A549 (cell line): ENCODE results near the gene PIK3C3. TPM values are rescaled to one million over a fixed set of nuclear protein-coding genes. Genes with fewer than 3 reads are reported as not detected.
A peak's percentile ranks its signal among the peaks of the same experiment; 100 is the strongest.

Experiments used
- ATAC-seq, 2 experiments: fragments of 200-7000 bp in 1 of 2; fragments of >200 bp in 1 of 2; cut with Nextera tagmentation in 1 of 2; cut with Tn5 transposase in 1 of 2; 3 replicates each; pipeline versions ENCODE4 v1.8.0 to v1.9.1; 2018 to 2020; ENCODE audit warnings: mild to moderate bottlenecking in 1 of 2, moderate library complexity in 1 of 2
- CTCF ChIA-PET: fragments of 300-600 bp; sonication (Branson Sonifier 250); formaldehyde crosslinking; extraction: SDS; loops from one replicate; lab custom pipeline; 2021; ENCODE audit warnings: antibody characterized with exemption, inconsistent platforms; lab: Yijun Ruan, JAX
- POLR2A ChIA-PET: fragments of 350-600 bp; formaldehyde crosslinking; extraction: SDS; loops from one replicate; lab custom pipeline; 2021; ENCODE audit warnings: antibody characterized with exemption, inconsistent platforms; lab: Yijun Ruan, JAX
- DNase-seq, 2 experiments: peaks; one replicate each; pipeline versions ENCODE4 v3.0.0 to v3.0.0-alpha.2; 2011 to 2016; ENCODE audit warnings: low read depth in 1 of 2, low spot score in 1 of 2
- FAIRE-seq: peaks from 2 replicates; lab custom pipeline; 2011; peaks lifted over from hg19 to GRCh38; lab: Jason Lieb, UNC
- H3K27ac ChIP-seq, 2 experiments: fragments of >200 bp; sonication (Bioruptor Twin); formaldehyde crosslinking; 3 replicates each; pipeline ENCODE4 v1.5.1; 2016 to 2017
- H3K4me1 ChIP-seq: fragments of >200 bp; sonication (Bioruptor Twin); formaldehyde crosslinking; 3 replicates; pipeline ENCODE4 v1.6.1; 2016
- H3K4me2 ChIP-seq: fragments of >200 bp; sonication (Bioruptor Twin); formaldehyde crosslinking; 3 replicates; pipeline ENCODE4 v1.6.1; 2016
- H3K4me3 ChIP-seq: fragments of >200 bp; sonication (Bioruptor Twin); formaldehyde crosslinking; 3 replicates; pipeline ENCODE4 v1.5.1; 2016
- H3K9me3 ChIP-seq: fragments of >200 bp; sonication (Bioruptor Twin); formaldehyde crosslinking; 3 replicates; pipeline ENCODE4 v1.6.1; 2016
- CHD4 ChIP-seq: fragments of 200-600 bp; sonication (generic); IDR thresholded peaks from 2 replicates; pipeline ENCODE4 v1.6.1; 2016; ENCODE audit warnings: antibody characterized with exemption, mild to moderate bottlenecking, borderline replicate concordance
- EHF ChIP-seq: fragments of 250-450 bp; sonication (Bioruptor Pico); IDR thresholded peaks from 2 replicates; pipeline ENCODE4 v1.5.0; 2020; ENCODE audit warnings: mild to moderate bottlenecking
- EP300 ChIP-seq, 2 experiments: fragments of >200 bp; sonication (Bioruptor Twin); formaldehyde crosslinking; IDR thresholded peaks; 2 replicates in 1 of 2; 3 replicates in 1 of 2; pipeline ENCODE4 v1.6.1; 2016 to 2017
- FOSL2 ChIP-seq, 2 experiments: fragments of 450-650 bp in 1 of 2; fragments of >200 bp in 1 of 2; sonication (Bioruptor Twin) in 1 of 2; formaldehyde crosslinking; IDR thresholded peaks; 2 replicates each; pipeline versions ENCODE4 v1.5.0 to v1.6.1; 2016 to 2020; ENCODE audit warnings: mild to moderate bottlenecking in 1 of 2, moderate library complexity in 1 of 2
- FOXS1 ChIP-seq: fragments of 250-450 bp; sonication (Bioruptor Pico); IDR thresholded peaks from 2 replicates; pipeline ENCODE4 v1.5.0; 2020; ENCODE audit warnings: mild to moderate bottlenecking, moderate library complexity
- HDAC2 ChIP-seq: fragments of 200-600 bp; sonication (generic); IDR thresholded peaks from 2 replicates; pipeline ENCODE4 v1.6.1; 2016
- HOXA7 ChIP-seq: fragments of 250-450 bp; sonication (Bioruptor Pico); IDR thresholded peaks from 2 replicates; pipeline ENCODE4 v1.5.0; 2020; ENCODE audit warnings: mild to moderate bottlenecking, moderate library complexity
- HOXB13 ChIP-seq: fragments of 250-450 bp; sonication (Bioruptor Pico); IDR thresholded peaks from 2 replicates; pipeline ENCODE4 v1.5.0; 2020; ENCODE audit warnings: low read depth, mild to moderate bottlenecking, moderate library complexity
- HOXB5 ChIP-seq: fragments of 250-450 bp; sonication (Bioruptor Pico); IDR thresholded peaks from 2 replicates; pipeline ENCODE4 v1.5.0; 2020; ENCODE audit warnings: mild to moderate bottlenecking, moderate library complexity
- KDM1A ChIP-seq: fragments of 200-600 bp; sonication (generic); IDR thresholded peaks from 2 replicates; pipeline ENCODE4 v1.6.1; 2016; ENCODE audit warnings: low read depth, mild to moderate bottlenecking
- MYC ChIP-seq: IDR thresholded peaks from 2 replicates; pipeline ENCODE4 v1.6.1; 2012; ENCODE audit warnings: mild to moderate bottlenecking, inconsistent platforms, low read length, improper control_type of control experiment, borderline replicate concordance
- NPAS2 ChIP-seq: fragments of 250-450 bp; sonication (Bioruptor Pico); IDR thresholded peaks from 2 replicates; pipeline ENCODE4 v1.8.0; 2022; ENCODE audit warnings: mild to moderate bottlenecking, moderate library complexity, borderline replicate concordance
- POLR2A ChIP-seq: IDR thresholded peaks from 2 replicates; pipeline ENCODE4 v1.6.1; 2012; ENCODE audit warnings: mild to moderate bottlenecking, low read length
- POLR2AphosphoS2 ChIP-seq: conservative IDR thresholded peaks from 2 replicates; pipeline ENCODE4 v1.6.1; 2012; ENCODE audit warnings: low read length, improper control_type of control experiment, inconsistent platforms
- RAD21 ChIP-seq, 2 experiments: fragments of >200 bp in 1 of 2; sonication (Bioruptor Twin) in 1 of 2; formaldehyde crosslinking in 1 of 2; IDR thresholded peaks in 1 of 2; conservative IDR thresholded peaks in 1 of 2; 2 replicates in 1 of 2; 3 replicates in 1 of 2; pipeline ENCODE4 v1.6.1; 2012 to 2018; ENCODE audit warnings: inconsistent platforms in 1 of 2
- RCOR1 ChIP-seq: fragments of 150-350 bp; IDR thresholded peaks from 2 replicates; pipeline ENCODE4 v1.6.1; 2014; ENCODE audit warnings: antibody characterized with exemption, low read length, low read depth
- SREBF2 ChIP-seq: fragments of 450-650 bp; IDR thresholded peaks from 2 replicates; pipeline ENCODE4 v1.6.1; 2014; ENCODE audit warnings: mild to moderate bottlenecking, moderate library complexity
- TFCP2L1 ChIP-seq: fragments of 250-450 bp; sonication (Bioruptor Pico); IDR thresholded peaks from 2 replicates; pipeline ENCODE4 v1.5.0; 2021; ENCODE audit warnings: mild to moderate bottlenecking
- ZSCAN20 ChIP-seq: fragments of 250-450 bp; sonication (Bioruptor Pico); IDR thresholded peaks from 2 replicates; pipeline ENCODE4 v1.8.0; 2022; ENCODE audit warnings: mild to moderate bottlenecking, moderate library complexity
- WGBS: methylation state at CpG from one replicate; pipeline ENCODE4 v1.1.6; 2017; ENCODE audit errors: missing lambda C conversion rate; 5-methylcytosine and 5-hydroxymethylcytosine counted together
- polyA plus RNA-seq, 4 experiments: library from polyadenylated mRNA; depleted of rRNA in 3 of 4; stranded (reverse); fragments of >200 nt; fragmentation: RNase III in 1 of 4; extraction: RNeasy Plus Mini Kit Qiagen cat#74134 plus additional on column Dnase treatment in 1 of 4; gene quantifications; 2 replicates in 3 of 4; 3 replicates in 1 of 4; pipeline ENCODE4 v1.2.3, GENCODE V29; 2011 to 2017
- TF ChIP-seq, protein P1 (sequence below): fragments of >200 bp; sonication (Bioruptor Twin); formaldehyde crosslinking; IDR thresholded peaks from 3 replicates; pipeline ENCODE4 v1.5.1; 2016
- TF ChIP-seq, protein P2 (sequence below): fragments of 150-350 bp; IDR thresholded peaks from 2 replicates; pipeline ENCODE4 v1.6.1; 2014; ENCODE audit warnings: low read depth, mild to moderate bottlenecking, low read length
- TF ChIP-seq, protein P3 (sequence below): IDR thresholded peaks from 2 replicates; pipeline ENCODE4 v1.6.1; 2012
- TF ChIP-seq, protein P4 (sequence below): fragments of 200-600 bp; sonication (generic); IDR thresholded peaks from 2 replicates; pipeline ENCODE4 v1.6.1; 2016; ENCODE audit warnings: antibody characterized with exemption, mild to moderate bottlenecking, moderate library complexity
- TF ChIP-seq, protein P5 (sequence below): fragments of >200 bp; sonication (Bioruptor Twin); formaldehyde crosslinking; IDR thresholded peaks from 3 replicates; pipeline ENCODE4 v1.6.1; 2016
- TF ChIP-seq, protein P6 (sequence below): IDR thresholded peaks from 2 replicates; pipeline ENCODE4 v1.6.1; 2012

The PIK3C3 gene
- polyA plus RNA-seq, 2 of the 4 experiments (the other 2 are of a cell fraction) = 18.6 to 36.0 TPM

DNA sequence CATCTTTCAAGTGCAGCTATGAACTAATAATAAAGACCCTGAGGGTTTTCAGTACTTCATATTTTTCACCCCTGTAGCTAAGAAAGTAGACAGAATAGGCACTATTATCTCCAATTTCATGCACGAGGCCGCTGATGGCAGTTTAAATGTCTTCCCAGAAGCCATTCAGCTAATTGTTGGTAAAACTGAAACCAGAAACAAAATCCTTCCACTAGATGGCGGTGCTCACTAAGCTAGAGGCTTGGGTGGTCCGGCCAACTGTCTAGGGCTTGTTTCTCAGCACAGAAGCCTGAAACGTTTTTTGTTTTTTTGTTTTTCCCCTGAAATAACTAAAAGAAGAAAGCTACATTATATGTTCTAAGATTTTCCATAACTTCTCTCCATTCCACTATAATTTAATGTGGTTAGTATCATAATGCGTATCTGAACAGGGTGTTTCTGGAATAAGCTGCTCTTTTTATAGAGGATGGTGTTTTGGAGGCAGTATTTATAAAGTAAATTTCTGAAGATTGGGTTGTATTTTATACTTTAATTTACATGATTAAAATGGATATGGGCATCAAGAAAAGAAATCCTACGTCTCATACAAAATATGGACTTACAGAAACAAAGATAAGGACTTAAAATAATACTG, 159.4 kb downstream of the PIK3C3 start (continued):
- TF ChIP-seq FOSL2 (IDR thresholded peaks at IDR 0.05) (no peak), FOSL2 (CRISPR knock-in tag; IDR thresholded peaks at IDR 0.05) (no peak), HOXB5 (CRISPR knock-in tag) (no peak), ZSCAN20 (no peak), HDAC2 (no peak), FOXS1 (no peak), TFCP2L1 (CRISPR knock-in tag) (no peak)
- TF ChIP-seq, protein P1, sequence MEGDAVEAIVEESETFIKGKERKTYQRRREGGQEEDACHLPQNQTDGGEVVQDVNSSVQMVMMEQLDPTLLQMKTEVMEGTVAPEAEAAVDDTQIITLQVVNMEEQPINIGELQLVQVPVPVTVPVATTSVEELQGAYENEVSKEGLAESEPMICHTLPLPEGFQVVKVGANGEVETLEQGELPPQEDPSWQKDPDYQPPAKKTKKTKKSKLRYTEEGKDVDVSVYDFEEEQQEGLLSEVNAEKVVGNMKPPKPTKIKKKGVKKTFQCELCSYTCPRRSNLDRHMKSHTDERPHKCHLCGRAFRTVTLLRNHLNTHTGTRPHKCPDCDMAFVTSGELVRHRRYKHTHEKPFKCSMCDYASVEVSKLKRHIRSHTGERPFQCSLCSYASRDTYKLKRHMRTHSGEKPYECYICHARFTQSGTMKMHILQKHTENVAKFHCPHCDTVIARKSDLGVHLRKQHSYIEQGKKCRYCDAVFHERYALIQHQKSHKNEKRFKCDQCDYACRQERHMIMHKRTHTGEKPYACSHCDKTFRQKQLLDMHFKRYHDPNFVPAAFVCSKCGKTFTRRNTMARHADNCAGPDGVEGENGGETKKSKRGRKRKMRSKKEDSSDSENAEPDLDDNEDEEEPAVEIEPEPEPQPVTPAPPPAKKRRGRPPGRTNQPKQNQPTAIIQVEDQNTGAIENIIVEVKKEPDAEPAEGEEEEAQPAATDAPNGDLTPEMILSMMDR = peak; percentile 77
- TF ChIP-seq, all 56 proteins: peak for 3

DNA sequence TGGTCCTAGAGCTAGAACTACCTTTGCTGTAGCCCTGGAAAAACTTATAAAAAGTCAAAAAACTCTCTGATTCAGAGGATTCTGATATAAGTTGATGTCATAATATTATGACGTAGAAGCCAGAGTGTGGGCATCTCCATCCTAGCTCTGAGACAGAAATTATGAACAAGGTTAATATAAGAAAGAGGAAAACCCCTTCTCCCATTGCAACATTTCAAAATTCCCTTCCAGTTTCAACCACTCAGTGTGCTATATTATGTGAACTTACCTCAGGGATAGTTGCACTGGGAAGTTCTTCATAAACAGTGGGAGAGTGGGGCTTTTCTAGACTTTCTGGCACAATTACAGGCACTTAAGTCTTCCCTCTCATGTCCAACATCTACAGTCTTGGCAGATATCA, 171.6 kb downstream of the PIK3C3 start:
- POLR2A ChIA-PET = no interaction called here
- Histone ChIP-seq H3K9me3 (no peaks in the 10 kb centered on the region), H3K4me2 (no peak overlapping the region), H3K4me1 (no peaks in the 10 kb centered on the region), H3K4me3 (no peak overlapping the region), H3K27ac (no peak overlapping the region)
- CTCF ChIA-PET = interaction anchor here (3.1 kb wide), 1 partner anchor 12 kb away, joined by 18 read pairs; no protein-coding TSS in a partner anchor
- TF ChIP-seq, protein P2, sequence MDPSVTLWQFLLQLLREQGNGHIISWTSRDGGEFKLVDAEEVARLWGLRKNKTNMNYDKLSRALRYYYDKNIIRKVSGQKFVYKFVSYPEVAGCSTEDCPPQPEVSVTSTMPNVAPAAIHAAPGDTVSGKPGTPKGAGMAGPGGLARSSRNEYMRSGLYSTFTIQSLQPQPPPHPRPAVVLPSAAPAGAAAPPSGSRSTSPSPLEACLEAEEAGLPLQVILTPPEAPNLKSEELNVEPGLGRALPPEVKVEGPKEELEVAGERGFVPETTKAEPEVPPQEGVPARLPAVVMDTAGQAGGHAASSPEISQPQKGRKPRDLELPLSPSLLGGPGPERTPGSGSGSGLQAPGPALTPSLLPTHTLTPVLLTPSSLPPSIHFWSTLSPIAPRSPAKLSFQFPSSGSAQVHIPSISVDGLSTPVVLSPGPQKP = no peak
- no peak for TF ChIP-seq RAD21 (conservative IDR thresholded peaks at IDR 0.05 in 1 of 2, IDR thresholded peaks at IDR 0.05 in 1 of 2)
- no peak for TF ChIP-seq KDM1A
- no peak for TF ChIP-seq POLR2A
- TF ChIP-seq, all 56 proteins: peak for 0
- no peak for ATAC-seq
- 5% methylated on average over 1 of the region's 1 CpG for WGBS
- no peak for FAIRE-seq
- no peak for DNase-seq

DNA sequence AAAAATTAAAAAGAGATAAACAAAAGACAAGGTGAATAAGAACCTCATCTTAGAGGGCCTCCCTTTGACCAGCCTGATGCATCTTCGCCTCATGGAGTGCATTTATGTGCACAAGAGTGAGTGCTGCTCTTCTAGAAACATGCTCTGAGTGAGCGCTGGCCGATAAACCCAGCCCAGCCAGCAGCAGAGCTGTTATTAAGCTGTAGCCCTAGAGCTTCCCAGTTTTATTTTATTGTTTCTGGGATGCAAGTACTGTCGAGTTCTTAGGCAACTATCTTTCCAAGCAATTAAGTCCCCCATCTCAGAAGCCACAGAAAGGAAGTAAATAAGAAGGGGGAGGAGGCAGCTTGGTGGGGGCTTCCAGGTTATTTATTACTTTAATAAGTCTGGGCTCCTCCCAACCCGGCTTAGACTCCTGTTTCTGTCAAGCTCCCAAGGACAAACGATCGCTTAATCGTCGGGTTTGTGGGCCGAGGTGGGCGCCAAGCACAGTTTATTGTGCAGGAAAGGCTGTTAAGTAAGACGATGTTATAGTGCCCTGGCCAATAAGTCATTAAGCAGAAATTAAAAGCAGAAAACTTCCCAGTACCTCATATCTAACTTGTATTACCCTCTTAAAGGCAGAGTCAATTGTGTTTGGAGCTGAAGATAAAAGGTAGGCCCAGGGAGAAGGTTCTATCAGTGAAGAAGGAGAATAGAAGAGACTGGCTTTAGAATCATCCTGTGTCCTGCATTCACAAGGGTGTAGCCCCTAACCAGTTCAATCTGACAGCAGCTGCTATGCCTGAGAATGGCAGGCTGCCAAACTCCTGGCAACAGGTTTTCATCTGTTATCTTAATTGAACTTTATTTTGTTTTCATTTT, 176.3 kb downstream of the PIK3C3 start:
- H3K4me3 ChIP-seq = no peak overlapping the region
- no peaks in the 10 kb centered on the region for H3K9me3 ChIP-seq
- DNase-seq (no peak), ATAC-seq (no peak), FAIRE-seq (no peak)
- ChIA-PET POLR2A (no interaction called here), CTCF (no interaction called here)
- H3K27ac ChIP-seq = no peak overlapping the region
- H3K4me2 ChIP-seq = no peak overlapping the region
- no peaks in the 10 kb centered on the region for H3K4me1 ChIP-seq
- WGBS = 42% methylated on average over 12 of the region's 12 CpGs
- TF ChIP-seq MYC (no peak), NPAS2 (CRISPR knock-in tag) (no peak), RCOR1 (no peak), HOXB13 (CRISPR knock-in tag) (no peak), HDAC2 (no peak), HOXA7 (CRISPR knock-in tag) (no peak), EP300 (IDR thresholded peaks at IDR 0.05) (no peak), SREBF2 (no peak), KDM1A (no peak), HOXB5 (CRISPR knock-in tag) (no peak), POLR2AphosphoS2 (no peak), CHD4 (no peak), EHF (CRISPR knock-in tag) (no peak)
- TF ChIP-seq, protein P3, sequence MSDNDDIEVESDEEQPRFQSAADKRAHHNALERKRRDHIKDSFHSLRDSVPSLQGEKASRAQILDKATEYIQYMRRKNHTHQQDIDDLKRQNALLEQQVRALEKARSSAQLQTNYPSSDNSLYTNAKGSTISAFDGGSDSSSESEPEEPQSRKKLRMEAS = no peak
- TF ChIP-seq, protein P4, sequence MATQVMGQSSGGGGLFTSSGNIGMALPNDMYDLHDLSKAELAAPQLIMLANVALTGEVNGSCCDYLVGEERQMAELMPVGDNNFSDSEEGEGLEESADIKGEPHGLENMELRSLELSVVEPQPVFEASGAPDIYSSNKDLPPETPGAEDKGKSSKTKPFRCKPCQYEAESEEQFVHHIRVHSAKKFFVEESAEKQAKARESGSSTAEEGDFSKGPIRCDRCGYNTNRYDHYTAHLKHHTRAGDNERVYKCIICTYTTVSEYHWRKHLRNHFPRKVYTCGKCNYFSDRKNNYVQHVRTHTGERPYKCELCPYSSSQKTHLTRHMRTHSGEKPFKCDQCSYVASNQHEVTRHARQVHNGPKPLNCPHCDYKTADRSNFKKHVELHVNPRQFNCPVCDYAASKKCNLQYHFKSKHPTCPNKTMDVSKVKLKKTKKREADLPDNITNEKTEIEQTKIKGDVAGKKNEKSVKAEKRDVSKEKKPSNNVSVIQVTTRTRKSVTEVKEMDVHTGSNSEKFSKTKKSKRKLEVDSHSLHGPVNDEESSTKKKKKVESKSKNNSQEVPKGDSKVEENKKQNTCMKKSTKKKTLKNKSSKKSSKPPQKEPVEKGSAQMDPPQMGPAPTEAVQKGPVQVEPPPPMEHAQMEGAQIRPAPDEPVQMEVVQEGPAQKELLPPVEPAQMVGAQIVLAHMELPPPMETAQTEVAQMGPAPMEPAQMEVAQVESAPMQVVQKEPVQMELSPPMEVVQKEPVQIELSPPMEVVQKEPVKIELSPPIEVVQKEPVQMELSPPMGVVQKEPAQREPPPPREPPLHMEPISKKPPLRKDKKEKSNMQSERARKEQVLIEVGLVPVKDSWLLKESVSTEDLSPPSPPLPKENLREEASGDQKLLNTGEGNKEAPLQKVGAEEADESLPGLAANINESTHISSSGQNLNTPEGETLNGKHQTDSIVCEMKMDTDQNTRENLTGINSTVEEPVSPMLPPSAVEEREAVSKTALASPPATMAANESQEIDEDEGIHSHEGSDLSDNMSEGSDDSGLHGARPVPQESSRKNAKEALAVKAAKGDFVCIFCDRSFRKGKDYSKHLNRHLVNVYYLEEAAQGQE = no peak
- TF ChIP-seq, protein P5, sequence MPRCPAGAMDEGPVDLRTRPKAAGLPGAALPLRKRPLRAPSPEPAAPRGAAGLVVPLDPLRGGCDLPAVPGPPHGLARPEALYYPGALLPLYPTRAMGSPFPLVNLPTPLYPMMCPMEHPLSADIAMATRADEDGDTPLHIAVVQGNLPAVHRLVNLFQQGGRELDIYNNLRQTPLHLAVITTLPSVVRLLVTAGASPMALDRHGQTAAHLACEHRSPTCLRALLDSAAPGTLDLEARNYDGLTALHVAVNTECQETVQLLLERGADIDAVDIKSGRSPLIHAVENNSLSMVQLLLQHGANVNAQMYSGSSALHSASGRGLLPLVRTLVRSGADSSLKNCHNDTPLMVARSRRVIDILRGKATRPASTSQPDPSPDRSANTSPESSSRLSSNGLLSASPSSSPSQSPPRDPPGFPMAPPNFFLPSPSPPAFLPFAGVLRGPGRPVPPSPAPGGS = no peak
- TF ChIP-seq, protein P6, sequence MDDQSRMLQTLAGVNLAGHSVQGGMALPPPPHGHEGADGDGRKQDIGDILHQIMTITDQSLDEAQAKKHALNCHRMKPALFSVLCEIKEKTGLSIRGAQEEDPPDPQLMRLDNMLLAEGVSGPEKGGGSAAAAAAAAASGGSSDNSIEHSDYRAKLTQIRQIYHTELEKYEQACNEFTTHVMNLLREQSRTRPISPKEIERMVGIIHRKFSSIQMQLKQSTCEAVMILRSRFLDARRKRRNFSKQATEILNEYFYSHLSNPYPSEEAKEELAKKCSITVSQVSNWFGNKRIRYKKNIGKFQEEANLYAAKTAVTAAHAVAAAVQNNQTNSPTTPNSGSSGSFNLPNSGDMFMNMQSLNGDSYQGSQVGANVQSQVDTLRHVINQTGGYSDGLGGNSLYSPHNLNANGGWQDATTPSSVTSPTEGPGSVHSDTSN = no peak
